Measurements from ENCODE around the gene ADAM12. TPM values are rescaled to one million over a fixed set of nuclear protein-coding genes. Genes with fewer than 3 reads are reported as not detected.

ADAM12 gene
- total and polyA plus RNA-seq, 4 donors = 0.03 to 0.33 (median 0.19) TPM

- Histone ChIP-seq H3K27me3 (ENCODE audit: control insufficient read depth in 4 of 4, insufficient read depth in 4 of 4, low read length in 3 of 4) (peaks cover 0 to 7% (median under 1%) of the 10 kb centered on the region in 4 donors), H3K27ac (ENCODE audit: low read depth in 1 of 2, low read length in 2 of 2) (no peak overlapping the region), H3K9me3 (ENCODE audit: control insufficient read depth in 4 of 4, low read length in 3 of 4) (no peaks in the 10 kb centered on the region), H3K4me3 (ENCODE audit: low read depth in 1 of 3, low read length in 3 of 3) (no peak overlapping the region), H3K36me3 (ENCODE audit: control insufficient read depth in 4 of 4, insufficient read depth in 3 of 4, low read depth in 1 of 4, low read length in 3 of 4) (no peaks in the 10 kb centered on the region), H3K9ac (ENCODE audit: low read depth in 1 of 2, low read length in 2 of 2) (no peak overlapping the region), H3K4me1 (ENCODE audit: control insufficient read depth in 4 of 4, insufficient read depth in 4 of 4, low read length in 3 of 4) (no peaks in the 10 kb centered on the region)
- DNase-seq (ENCODE audit: low spot score) = no peak
- 76% methylated on average over 4 of the region's 4 CpGs for WGBS
- TF ChIP-seq TAF1 (conservative IDR thresholded peaks at IDR 0.05) (no peak), GABPA (IDR thresholded peaks at IDR 0.05 in 1 of 2, conservative IDR thresholded peaks at IDR 0.05 in 1 of 2) (no peak), YY1 (IDR thresholded peaks at IDR 0.05) (no peak), EGR1 (IDR thresholded peaks at IDR 0.05; ENCODE audit: low read depth in 2 of 2) (no peak)
- TF ChIP-seq, protein P1, sequence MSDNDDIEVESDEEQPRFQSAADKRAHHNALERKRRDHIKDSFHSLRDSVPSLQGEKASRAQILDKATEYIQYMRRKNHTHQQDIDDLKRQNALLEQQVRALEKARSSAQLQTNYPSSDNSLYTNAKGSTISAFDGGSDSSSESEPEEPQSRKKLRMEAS (IDR thresholded peaks at IDR 0.05) = no peak
- TF ChIP-seq, protein P2, sequence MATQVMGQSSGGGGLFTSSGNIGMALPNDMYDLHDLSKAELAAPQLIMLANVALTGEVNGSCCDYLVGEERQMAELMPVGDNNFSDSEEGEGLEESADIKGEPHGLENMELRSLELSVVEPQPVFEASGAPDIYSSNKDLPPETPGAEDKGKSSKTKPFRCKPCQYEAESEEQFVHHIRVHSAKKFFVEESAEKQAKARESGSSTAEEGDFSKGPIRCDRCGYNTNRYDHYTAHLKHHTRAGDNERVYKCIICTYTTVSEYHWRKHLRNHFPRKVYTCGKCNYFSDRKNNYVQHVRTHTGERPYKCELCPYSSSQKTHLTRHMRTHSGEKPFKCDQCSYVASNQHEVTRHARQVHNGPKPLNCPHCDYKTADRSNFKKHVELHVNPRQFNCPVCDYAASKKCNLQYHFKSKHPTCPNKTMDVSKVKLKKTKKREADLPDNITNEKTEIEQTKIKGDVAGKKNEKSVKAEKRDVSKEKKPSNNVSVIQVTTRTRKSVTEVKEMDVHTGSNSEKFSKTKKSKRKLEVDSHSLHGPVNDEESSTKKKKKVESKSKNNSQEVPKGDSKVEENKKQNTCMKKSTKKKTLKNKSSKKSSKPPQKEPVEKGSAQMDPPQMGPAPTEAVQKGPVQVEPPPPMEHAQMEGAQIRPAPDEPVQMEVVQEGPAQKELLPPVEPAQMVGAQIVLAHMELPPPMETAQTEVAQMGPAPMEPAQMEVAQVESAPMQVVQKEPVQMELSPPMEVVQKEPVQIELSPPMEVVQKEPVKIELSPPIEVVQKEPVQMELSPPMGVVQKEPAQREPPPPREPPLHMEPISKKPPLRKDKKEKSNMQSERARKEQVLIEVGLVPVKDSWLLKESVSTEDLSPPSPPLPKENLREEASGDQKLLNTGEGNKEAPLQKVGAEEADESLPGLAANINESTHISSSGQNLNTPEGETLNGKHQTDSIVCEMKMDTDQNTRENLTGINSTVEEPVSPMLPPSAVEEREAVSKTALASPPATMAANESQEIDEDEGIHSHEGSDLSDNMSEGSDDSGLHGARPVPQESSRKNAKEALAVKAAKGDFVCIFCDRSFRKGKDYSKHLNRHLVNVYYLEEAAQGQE (IDR thresholded peaks at IDR 0.05) = no peak
These were observed 171.7 kb downstream of the ADAM12 start for GRCh38 chr10:126216632-126216961.

GRCh38 chr10:126215746-126216631 is 172.3 kb downstream of the ADAM12 start:
- Histone ChIP-seq H3K9me3 (ENCODE audit: control insufficient read depth in 4 of 4, low read length in 3 of 4) (no peaks in the 10 kb centered on the region), H3K4me1 (ENCODE audit: control insufficient read depth in 4 of 4, insufficient read depth in 4 of 4, low read length in 3 of 4) (no peaks in the 10 kb centered on the region), H3K9ac (ENCODE audit: low read depth in 1 of 2, low read length in 2 of 2) (no peak overlapping the region), H3K27me3 (ENCODE audit: control insufficient read depth in 4 of 4, insufficient read depth in 4 of 4, low read length in 3 of 4) (peaks cover 0 to 6% (median under 1%) of the 10 kb centered on the region in 4 donors), H3K4me3 (ENCODE audit: low read depth in 1 of 3, low read length in 3 of 3) (no peak overlapping the region), H3K36me3 (ENCODE audit: control insufficient read depth in 4 of 4, insufficient read depth in 3 of 4, low read depth in 1 of 4, low read length in 3 of 4) (no peaks in the 10 kb centered on the region), H3K27ac (ENCODE audit: low read depth in 1 of 2, low read length in 2 of 2) (no peak overlapping the region)
- DNase-seq (ENCODE audit: low spot score) = no peak
- WGBS = 61% methylated on average over 11 of the region's 11 CpGs
- TF ChIP-seq, protein P3, sequence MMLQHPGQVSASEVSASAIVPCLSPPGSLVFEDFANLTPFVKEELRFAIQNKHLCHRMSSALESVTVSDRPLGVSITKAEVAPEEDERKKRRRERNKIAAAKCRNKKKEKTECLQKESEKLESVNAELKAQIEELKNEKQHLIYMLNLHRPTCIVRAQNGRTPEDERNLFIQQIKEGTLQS (IDR thresholded peaks at IDR 0.05) = no peak
- no peak for TF ChIP-seq GABPA (IDR thresholded peaks at IDR 0.05 in 1 of 2, conservative IDR thresholded peaks at IDR 0.05 in 1 of 2)

GRCh38 chr10:126214679-126215078 is 173.6 kb downstream of the ADAM12 start:
- no peak for DNase-seq (ENCODE audit: low spot score)
- no peaks in the 10 kb centered on the region for H3K4me1 ChIP-seq (ENCODE audit: control insufficient read depth in 4 of 4, insufficient read depth in 4 of 4, low read length in 3 of 4)
- TF ChIP-seq NR2F2 (IDR thresholded peaks at IDR 0.05) (no peak), HNF4A (conservative IDR thresholded peaks at IDR 0.05) (no peak), FOXA1 (IDR thresholded peaks at IDR 0.05) (no peak), RXRA (IDR thresholded peaks at IDR 0.05) (no peak), SP1 (IDR thresholded peaks at IDR 0.05) (no peak), EGR1 (IDR thresholded peaks at IDR 0.05; ENCODE audit: low read depth in 2 of 2) (no peak), GABPA (IDR thresholded peaks at IDR 0.05 in 1 of 2, conservative IDR thresholded peaks at IDR 0.05 in 1 of 2) (no peak), TAF1 (conservative IDR thresholded peaks at IDR 0.05) (no peak), YY1 (IDR thresholded peaks at IDR 0.05) (no peak), FOXA2 (IDR thresholded peaks at IDR 0.05) (no peak), RAD21 (IDR thresholded peaks at IDR 0.05) (no peak)
- TF ChIP-seq, protein P3 (IDR thresholded peaks at IDR 0.05) = no peak

More at GRCh38 chr10:126214679-126215078, 173.6 kb downstream of the ADAM12 start:
- no peak overlapping the region for H3K27ac ChIP-seq (ENCODE audit: low read depth in 1 of 2, low read length in 2 of 2)
- peaks cover 0 to 10% (median under 1%) of the 10 kb centered on the region in 4 donors for H3K27me3 ChIP-seq (ENCODE audit: control insufficient read depth in 4 of 4, insufficient read depth in 4 of 4, low read length in 3 of 4)
- H3K36me3 ChIP-seq (ENCODE audit: control insufficient read depth in 4 of 4, insufficient read depth in 3 of 4, low read depth in 1 of 4, low read length in 3 of 4) = no peaks in the 10 kb centered on the region
- H3K9ac ChIP-seq (ENCODE audit: low read depth in 1 of 2, low read length in 2 of 2) = no peak overlapping the region
- no peak overlapping the region for H3K4me3 ChIP-seq (ENCODE audit: low read depth in 1 of 3, low read length in 3 of 3)
- 90% methylated on average over 8 of the region's 8 CpGs for WGBS
- no peaks in the 10 kb centered on the region for H3K9me3 ChIP-seq (ENCODE audit: control insufficient read depth in 4 of 4, low read length in 3 of 4)

Data from liver (tissue), 9 donors.